ENCODE measurements around the gene SLC43A2.
"Not testable (repeated sequence)": the region's sequence is repeated elsewhere in the genome, so short reads cannot be mapped to it uniquely, and the experiment has no call there.

Gene SLC43A2

DNA sequence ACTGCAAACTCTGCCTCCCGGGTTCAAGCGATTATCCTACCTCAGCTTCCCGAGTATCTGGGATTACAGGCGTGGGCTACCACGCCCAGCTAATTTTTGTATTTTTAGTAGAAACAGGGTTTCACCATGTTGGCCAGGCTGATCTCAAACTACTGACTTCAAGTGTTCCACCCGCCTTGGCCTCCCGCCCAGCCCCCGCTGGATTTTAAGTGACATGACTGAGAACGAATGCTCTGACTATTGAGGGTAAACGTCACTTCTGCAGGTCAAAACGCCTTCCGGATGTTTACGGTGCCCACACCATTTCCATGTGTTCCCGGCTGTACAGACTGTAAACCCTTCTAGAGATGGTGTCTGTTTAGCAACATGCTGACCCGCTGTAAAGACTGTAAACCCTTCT lies 88.8 kb downstream of the SLC43A2 start:
- no peak for DNase-seq (ENCODE audit: low read depth in 2 of 2)

DNA sequence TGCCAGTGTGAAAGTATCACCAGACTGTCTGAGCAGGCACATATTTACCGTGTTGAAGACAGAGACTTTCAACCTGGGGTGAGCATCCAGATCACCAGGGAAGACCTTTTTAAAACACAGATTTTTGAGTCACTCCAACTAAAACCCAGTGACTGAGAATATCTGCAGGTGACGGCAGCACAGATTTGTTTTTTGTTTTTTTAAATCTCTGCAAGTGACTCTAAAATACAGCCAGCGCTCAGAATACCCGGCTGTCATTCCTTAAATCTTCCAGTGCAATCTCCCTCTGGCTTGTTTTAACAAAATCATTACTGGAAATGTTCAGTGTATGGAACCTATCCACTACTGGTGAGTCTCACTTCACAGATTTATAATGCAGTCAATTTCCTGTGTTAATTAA lies 92.9 kb downstream of the SLC43A2 start:
- DNase-seq (ENCODE audit: low read depth in 2 of 2) = no peak

DNA sequence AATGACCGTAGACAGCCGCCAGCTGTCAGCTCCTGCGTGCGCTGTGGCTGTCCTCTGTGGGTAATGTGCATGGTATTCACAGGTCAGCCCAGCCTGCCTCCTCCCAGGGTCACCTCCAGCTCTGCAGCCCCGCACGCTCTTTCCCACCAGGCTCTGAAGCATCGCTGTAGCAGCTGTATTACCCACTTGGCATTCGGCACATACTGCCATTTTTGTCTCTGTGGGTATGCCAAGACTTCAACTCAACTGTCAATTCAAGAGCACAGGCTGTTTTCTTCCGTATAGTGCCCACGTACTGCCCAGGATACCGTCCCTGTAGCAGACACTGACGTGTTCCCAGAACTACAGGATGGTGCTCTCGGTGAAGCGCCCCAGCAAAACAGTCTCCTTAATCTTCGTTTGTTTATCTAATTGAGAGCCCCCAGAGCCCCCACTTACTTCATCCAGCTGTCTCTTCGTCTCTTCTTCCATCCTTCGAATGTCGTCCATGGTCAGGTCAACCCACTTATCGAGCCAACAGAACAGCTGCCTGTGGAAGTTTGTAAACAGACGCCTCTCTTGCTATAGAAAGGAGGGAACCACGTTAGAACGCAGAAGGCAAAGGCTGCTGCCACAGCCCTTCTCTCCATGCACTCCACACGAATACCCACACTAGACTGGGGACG lies 94.8 kb downstream of the SLC43A2 start:
- DNase-seq (ENCODE audit: low read depth in 2 of 2) = no peak

DNA sequence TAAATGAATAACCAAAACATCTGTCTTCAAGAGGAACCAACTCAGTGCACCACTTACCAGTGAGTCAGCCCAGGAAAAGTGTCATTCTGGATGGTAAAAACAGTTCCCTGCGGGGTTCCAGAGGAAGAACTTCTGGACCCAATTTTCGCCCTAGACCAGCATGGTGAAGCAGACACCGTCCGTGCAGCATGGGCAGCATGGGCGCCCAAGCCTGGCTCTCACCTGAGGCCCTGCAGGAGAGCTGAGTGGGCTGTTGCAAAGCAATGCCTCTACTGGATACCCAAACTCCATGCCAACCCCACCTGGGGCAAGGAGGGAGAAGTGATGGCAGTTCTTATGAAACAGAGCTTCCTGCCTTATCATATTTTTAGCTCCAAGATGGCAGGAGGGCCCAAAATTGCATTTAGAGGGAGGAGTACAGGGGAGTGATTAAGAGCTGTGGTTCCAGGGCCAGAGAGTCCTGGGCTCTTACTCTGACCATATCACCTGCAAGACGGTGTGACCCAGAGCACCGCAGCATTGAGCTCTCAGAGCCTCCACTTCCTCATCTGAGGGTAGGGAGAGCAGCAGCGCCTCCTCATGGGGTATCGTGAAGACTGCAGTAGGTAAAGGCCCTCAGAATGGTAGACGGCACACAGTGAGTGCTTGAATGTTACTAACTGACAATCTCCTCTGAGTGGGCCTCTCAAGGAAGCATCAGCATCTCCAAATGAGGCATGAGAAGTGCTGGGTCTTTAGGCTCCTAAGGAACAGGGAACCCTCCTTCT lies 95.6 kb downstream of the SLC43A2 start:
- DNase-seq (ENCODE audit: low read depth in 2 of 2) = peak in 1 of 2 donors; percentile 13

DNA sequence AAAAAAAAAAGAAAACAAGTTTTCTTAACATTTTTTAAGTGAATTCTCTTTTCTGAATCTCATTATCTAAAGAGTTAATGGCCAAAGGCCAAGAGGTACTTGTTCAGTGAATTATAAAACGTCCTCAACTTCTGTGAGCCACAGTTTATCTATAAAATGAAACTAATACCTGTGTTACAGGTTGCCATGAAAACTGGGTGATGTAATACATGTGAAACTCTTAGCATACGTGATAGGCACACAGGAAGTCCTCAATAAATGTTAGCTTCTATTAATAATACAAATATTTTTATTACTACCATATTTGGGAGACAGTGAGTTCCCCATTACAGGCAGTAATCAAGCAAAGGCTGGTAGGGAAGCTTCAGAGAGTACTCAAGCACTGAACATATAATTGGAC lies 98.8 kb downstream of the SLC43A2 start:
- no peak for DNase-seq (ENCODE audit: low read depth in 2 of 2)

DNA sequence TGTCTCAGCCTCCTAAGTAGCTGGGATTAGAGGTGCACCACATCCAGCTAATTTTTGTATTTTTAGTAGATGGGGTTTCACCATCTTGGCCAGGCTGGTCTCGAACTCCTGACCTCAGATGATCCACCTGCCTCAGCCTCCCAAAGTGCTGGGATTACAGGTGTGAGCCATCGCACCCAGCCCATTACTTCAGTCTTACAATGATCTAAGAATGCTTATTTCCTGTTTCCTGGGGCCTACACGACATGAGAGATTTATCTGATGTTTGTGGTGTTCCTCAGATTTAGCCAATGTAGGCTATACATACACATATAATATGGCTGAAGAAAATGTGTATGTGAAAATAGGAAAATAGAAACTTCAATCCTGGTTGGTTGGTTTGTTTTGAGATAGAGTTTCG lies 101.8 kb downstream of the SLC43A2 start:
- not testable (repeated sequence) for DNase-seq (ENCODE audit: low read depth in 2 of 2)

DNA sequence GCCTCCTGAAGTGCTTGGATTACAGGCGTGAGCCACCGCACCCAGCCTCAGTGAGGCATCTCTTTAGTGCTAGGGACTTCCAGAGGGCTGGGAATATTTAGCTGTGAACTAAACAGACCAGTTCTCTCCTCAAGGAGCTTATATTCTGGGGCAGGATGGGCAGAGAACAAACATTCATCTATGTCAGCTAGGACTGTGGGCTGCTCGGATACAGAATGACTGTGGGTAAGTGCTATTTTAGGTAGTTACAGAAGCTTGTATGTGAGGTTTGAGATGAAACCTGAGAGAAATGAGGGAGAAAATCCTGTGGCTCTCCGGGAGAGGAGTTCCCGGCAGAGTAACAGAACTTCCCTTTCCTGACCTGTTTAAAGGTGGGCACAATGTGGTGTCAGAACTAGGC lies 106.0 kb downstream of the SLC43A2 start:
- DNase-seq (ENCODE audit: low read depth in 2 of 2) = no peak

DNA sequence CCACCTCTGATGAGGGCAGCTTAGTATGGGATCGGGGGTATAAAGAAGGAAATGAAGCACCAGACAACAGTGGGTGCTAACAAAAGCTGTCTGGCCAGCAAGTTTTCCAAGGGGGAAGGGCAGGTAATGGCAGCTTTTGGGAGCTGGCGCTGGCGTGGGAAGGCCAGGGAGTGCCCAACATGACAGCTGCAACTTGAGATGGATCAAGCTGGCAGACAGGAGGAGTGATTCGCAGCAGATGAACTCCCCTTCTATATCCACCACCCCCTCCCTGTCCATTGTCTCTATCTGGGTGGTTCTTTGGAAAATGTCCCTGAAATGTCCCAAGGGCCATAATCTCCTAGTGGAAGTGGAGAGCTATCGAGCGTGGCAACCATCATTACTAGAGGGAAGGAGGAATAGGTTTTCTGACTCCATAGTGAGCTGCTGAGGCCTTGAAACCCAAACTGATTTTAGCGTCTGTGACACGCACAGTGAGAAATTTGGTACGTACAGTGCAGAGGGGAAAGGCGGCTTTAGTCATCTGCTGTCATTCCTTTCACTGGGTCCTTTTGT lies 107.5 kb downstream of the SLC43A2 start:
- no peak for DNase-seq (ENCODE audit: low read depth in 2 of 2)

DNA sequence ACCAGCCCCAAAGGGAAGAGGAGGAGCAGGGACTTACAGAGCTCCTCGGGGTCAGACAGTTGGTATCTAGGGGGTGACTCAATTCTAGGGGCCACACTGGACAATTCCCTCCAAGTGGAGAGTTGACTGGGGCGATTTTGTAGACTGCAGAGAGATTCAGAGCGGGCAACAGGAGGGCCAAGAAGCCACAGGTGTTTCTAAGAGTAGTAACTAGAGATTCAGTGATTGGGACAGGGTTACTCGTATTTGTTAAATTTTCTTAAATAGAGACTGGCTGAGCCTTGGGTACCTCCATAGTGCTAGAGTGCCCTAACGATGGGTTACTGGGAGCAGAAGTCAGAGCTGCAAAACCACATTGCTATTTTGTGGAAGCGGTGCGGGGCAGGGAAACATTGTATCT lies 109.0 kb downstream of the SLC43A2 start:
- DNase-seq (ENCODE audit: low read depth in 2 of 2) = no peak

All from stimulated activated CD8-positive, alpha-beta memory T cell treated with anti-CD3 and anti-CD28 coated beads, Interleukin-7, amount 100 ng/mL, for 1 hour (primary cell).